OCI-LY3 (cell line): ENCODE results near the gene KLHL6.

ENCODE experiments used
- CTCF ChIP-seq: fragments of 200-600, 300-600 bp; sonication (generic); IDR thresholded peaks from 2 replicates; pipeline ENCODE4 v1.5.1; 2014; ENCODE audit warnings: antibody characterized with exemption, low read length, low read depth
- EZH2phosphoT487 ChIP-seq: fragments of 200-600 bp; shearing (Covaris generic); IDR thresholded peaks from 2 replicates; pipeline ENCODE4 v1.6.1; 2018; ENCODE audit warnings: antibody characterized with exemption, mixed run types, low read depth

GRCh38 chr3:183485093-183485492 is 70.4 kb downstream of the KLHL6 start:
- TF ChIP-seq CTCF: no peak
- TF ChIP-seq EZH2phosphoT487: no peak
